ENCODE measurements around the gene CD84.
"Not testable (repeated sequence)": the region's sequence is repeated elsewhere in the genome, so short reads cannot be mapped to it uniquely, and the experiment has no call there.

CD84 gene

GRCh38 chr1:160610569-160611242 lies 31.4 kb upstream of the CD84 start:
- DNase-seq (ENCODE audit: low read depth): no peak

- no peak for DNase-seq (ENCODE audit: low read depth)
These were observed 29.6 kb upstream of the CD84 start for GRCh38 chr1:160608941-160609340.

- no peak for DNase-seq (ENCODE audit: low read depth)
These were observed 29.2 kb upstream of the CD84 start for GRCh38 chr1:160608514-160608913.

GRCh38 chr1:160608057-160608456 lies 28.8 kb upstream of the CD84 start:
- no peak for DNase-seq (ENCODE audit: low read depth)

GRCh38 chr1:160607672-160608032 lies 28.4 kb upstream of the CD84 start:
- DNase-seq (ENCODE audit: low read depth): no peak

GRCh38 chr1:160607011-160607671 lies 27.8 kb upstream of the CD84 start:
- peak; percentile 86 for DNase-seq (ENCODE audit: low read depth)

GRCh38 chr1:160606611-160607010 lies 27.3 kb upstream of the CD84 start:
- no peak for DNase-seq (ENCODE audit: low read depth)

GRCh38 chr1:160605792-160606479 lies 26.6 kb upstream of the CD84 start:
- no peak for DNase-seq (ENCODE audit: low read depth)

- no peak for DNase-seq (ENCODE audit: low read depth)
These were observed 25.9 kb upstream of the CD84 start for GRCh38 chr1:160605205-160605604.

- no peak for DNase-seq (ENCODE audit: low read depth)
These were observed 18.4 kb upstream of the CD84 start for GRCh38 chr1:160597705-160598104.

GRCh38 chr1:160597051-160597450 lies 17.8 kb upstream of the CD84 start:
- DNase-seq (ENCODE audit: low read depth): no peak

GRCh38 chr1:160590488-160590887 lies 11.2 kb upstream of the CD84 start:
- DNase-seq (ENCODE audit: low read depth): no peak

GRCh38 chr1:160588468-160588867 lies 9.2 kb upstream of the CD84 start:
- DNase-seq (ENCODE audit: low read depth): no peak

- no peak for DNase-seq (ENCODE audit: low read depth)
These were observed 5.5 kb upstream of the CD84 start for GRCh38 chr1:160584784-160585183.

GRCh38 chr1:160582976-160583375 lies 3.7 kb upstream of the CD84 start:
- DNase-seq (ENCODE audit: low read depth): not testable (repeated sequence)

GRCh38 chr1:160581961-160582360 lies 2.7 kb upstream of the CD84 start:
- DNase-seq (ENCODE audit: low read depth): no peak

- DNase-seq (ENCODE audit: low read depth): no peak
These were observed 1.0 kb upstream of the CD84 start for GRCh38 chr1:160580221-160580812.

- no peak for DNase-seq (ENCODE audit: low read depth)
These were observed 638 bp downstream of the CD84 start for GRCh38 chr1:160578525-160579191.

GRCh38 chr1:160578175-160578524 lies 1.1 kb downstream of the CD84 start:
- DNase-seq (ENCODE audit: low read depth): no peak

GRCh38 chr1:160577671-160578070 lies 1.6 kb downstream of the CD84 start:
- DNase-seq (ENCODE audit: low read depth): no peak

- DNase-seq (ENCODE audit: low read depth): no peak
These were observed 2.4 kb downstream of the CD84 start for GRCh38 chr1:160576884-160577283.

GRCh38 chr1:160576390-160576789 lies 2.9 kb downstream of the CD84 start:
- no peak for DNase-seq (ENCODE audit: low read depth)
